NCI-H2171 treated with DMSO at 0.1 percent for 48 hours (cell line): ENCODE data around the gene MC5R.
"Not testable (repeated sequence)": the region's sequence is repeated elsewhere in the genome, so short reads cannot be mapped to it uniquely, and the experiment has no call there.

Source experiments
- DNase-seq: peaks from one replicate; lab custom pipeline; 2025; lab: John Stamatoyannopoulos, UW

The MC5R gene

GRCh38 chr18:13849791-13850190, 25.8 kb downstream of the MC5R start:
- no peak for DNase-seq

- DNase-seq = not testable (repeated sequence)
Measured at GRCh38 chr18:13862898-13863297, 38.9 kb downstream of the MC5R start.

- DNase-seq = no peak
Measured at GRCh38 chr18:13868501-13869271, 44.7 kb downstream of the MC5R start.

- DNase-seq = no peak
Measured at GRCh38 chr18:13871701-13872100, 47.8 kb downstream of the MC5R start.

GRCh38 chr18:13872373-13872772, 48.4 kb downstream of the MC5R start:
- DNase-seq = no peak

GRCh38 chr18:13872932-13873331, 49.0 kb downstream of the MC5R start:
- DNase-seq = no peak

- DNase-seq = no peak
Measured at GRCh38 chr18:13874558-13874957, 50.6 kb downstream of the MC5R start.
